NCI-H345 (cell line): ENCODE results near the gene TSHZ1.
A peak's percentile ranks its signal among the peaks of the same experiment; 100 is the strongest.

Experiments
- DNase-seq: peaks from one replicate; lab custom pipeline; 2025; lab: John Stamatoyannopoulos, UW

The TSHZ1 gene

GRCh38 chr18:75276818-75277609 lies 66.4 kb downstream of the TSHZ1 start:
- DNase-seq, result no peak

DNA sequence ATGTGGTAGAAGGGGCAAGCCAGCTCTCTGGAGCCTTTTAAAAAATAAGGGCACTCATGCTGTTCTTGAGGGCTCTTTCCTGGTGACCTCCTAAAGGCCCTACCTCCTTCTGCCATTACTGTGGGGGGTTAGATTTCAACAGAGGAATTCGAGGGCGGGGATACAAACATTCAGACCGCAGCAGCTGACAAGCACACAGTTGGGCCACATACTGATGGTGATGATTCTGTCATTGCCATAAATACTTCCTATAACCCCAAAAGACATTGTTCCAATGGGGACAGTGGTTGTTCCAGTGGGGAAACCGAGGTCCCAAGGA lies 67.0 kb downstream of the TSHZ1 start:
- DNase-seq, result no peak

DNA sequence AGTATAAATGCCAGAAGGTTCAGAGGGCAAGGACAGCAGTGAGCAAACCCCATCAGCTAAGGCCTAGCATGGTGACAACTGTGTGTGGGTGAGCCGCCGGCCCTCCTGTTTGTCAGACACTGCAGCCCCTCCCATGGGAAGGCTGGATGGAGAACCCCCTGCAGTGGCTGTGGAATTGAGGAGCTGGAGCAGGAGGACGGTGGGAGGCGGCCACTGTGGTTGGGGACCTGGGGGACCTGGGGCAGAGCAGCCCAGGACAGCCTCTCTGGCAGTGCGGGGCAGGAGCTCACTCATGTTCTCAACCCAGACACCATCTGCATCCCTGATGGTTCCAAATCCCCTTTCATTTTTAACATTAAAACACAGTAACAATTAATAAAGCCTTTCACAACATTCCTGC lies 68.8 kb downstream of the TSHZ1 start:
- no peak for DNase-seq

DNA sequence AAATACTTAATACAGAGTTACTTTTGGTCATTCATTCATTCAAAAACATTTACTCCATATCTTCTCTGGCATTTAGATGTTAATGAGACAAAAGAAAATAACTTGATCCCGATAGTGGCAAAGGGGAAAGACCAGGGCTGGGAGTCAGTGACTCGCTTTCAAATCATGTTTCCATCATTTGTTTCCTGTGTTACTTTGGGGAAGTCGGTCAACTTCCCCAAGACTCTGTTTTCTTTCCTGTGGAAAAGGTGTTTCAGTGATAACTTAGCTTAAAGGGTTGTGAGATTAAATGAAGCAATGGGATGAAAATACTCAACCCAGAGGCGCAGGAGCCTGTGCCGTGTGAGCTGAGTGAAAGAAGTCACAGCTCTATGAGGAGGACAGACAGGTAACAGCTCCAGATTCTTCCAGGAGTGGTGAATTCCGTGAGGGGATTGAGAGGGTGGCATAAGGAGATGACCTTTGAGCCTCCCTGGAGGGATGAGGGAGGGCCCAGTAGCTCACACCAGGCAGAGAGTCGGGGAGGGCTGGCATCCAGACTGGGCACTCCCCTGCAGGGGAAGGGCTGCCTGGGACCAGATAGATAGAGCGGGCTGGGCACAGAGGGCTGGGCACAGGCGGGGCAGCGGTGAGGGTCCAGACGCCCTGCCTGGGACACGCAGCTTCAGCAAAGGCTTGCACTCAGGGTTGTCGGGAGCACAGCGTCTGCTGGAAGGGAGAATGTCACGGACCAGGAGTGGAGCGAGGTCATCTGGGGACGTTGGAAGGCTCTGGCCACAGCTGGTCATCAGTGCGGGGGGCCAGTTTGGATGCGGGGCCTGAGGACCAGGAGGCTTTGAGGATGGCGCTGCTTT lies 70.1 kb downstream of the TSHZ1 start:
- no peak for DNase-seq

DNA sequence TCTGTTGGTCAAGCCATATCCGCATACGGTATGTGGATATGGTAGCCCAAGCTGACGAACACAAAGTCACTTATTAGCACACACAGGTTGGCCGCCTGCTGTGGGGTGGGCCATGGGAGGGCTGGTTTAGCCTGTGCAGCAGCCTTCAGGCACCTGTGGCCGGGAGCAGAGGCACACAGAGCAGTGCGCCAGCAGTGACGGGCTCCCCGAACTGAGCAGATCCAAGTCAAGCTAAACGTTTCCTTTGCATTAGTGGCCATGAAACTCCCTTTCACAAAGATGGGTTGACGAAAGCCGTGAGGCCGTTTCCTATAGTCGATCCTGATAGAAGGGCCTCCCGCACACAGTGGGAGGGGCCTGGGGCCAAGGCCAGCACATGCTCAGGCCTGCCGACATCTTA lies 72.1 kb downstream of the TSHZ1 start:
- no peak for DNase-seq

DNA sequence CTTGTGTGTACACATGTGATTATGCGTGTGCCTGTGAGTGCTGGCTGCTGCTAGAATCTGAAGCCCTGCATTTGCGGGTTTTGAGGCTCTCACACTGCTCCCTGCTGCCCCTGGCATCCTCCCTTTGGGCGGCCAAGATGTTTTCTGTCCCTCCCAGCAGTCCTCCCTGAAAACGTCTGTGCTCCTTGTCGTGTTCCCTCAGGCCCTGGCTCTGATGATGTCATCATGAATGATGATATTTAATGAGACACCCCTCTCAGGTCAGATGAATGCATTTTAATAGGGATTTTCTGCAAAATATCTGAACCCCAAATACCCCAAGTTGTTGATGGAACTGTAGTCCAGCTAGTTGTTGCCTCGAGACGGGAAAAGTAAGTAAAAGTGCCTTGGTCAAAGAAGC lies 73.1 kb downstream of the TSHZ1 start:
- no peak for DNase-seq

- DNase-seq, result no peak
Measured at GRCh38 chr18:75284566-75284965, 74.0 kb downstream of the TSHZ1 start.

- DNase-seq, result no peak
Measured at GRCh38 chr18:75285876-75286275, 75.3 kb downstream of the TSHZ1 start.

DNA sequence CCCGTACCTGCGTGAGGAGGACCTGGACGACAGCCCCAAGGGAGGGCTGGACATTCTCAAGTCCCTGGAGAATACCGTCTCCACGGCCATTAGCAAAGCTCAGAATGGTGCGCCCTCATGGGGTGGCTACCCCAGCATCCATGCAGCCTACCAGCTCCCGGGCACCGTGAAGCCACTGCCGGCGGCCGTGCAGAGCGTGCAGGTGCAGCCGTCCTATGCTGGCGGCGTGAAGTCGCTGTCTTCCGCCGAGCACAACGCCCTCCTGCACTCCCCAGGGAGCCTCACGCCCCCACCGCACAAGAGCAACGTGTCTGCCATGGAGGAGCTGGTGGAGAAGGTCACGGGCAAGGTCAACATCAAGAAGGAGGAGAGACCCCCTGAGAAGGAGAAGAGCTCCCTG lies 76.4 kb downstream of the TSHZ1 start:
- no peak for DNase-seq

- no peak for DNase-seq
Measured at GRCh38 chr18:75287700-75288099, 77.1 kb downstream of the TSHZ1 start.

- DNase-seq, result no peak
Measured at GRCh38 chr18:75289761-75290160, 79.2 kb downstream of the TSHZ1 start.

- DNase-seq, result peak; percentile 50
Measured at GRCh38 chr18:75290737-75291358, 80.3 kb downstream of the TSHZ1 start.

GRCh38 chr18:75291460-75291859 lies 80.9 kb downstream of the TSHZ1 start:
- no peak for DNase-seq

DNA sequence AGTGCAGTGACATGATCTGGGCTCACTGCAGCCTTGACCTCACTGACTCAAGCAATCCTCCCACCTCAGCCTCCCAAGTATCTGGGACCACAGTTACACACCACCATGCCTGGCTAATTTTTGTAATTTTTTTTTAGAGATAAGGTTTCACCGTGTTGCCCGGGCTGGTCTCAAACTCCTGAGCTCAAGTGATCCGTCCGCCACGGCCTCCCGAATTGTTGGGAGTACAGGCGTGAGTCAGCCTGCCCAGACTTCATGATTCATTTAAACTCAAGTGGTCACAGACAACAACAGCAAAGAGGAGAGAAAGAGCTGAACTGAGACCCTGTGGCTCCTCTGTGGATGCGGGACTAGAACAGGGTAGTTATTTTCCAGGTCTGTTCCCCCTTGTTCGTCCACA lies 83.0 kb downstream of the TSHZ1 start:
- DNase-seq, result peak; percentile 77

GRCh38 chr18:75297731-75298130 lies 87.1 kb downstream of the TSHZ1 start:
- no peak for DNase-seq

DNA sequence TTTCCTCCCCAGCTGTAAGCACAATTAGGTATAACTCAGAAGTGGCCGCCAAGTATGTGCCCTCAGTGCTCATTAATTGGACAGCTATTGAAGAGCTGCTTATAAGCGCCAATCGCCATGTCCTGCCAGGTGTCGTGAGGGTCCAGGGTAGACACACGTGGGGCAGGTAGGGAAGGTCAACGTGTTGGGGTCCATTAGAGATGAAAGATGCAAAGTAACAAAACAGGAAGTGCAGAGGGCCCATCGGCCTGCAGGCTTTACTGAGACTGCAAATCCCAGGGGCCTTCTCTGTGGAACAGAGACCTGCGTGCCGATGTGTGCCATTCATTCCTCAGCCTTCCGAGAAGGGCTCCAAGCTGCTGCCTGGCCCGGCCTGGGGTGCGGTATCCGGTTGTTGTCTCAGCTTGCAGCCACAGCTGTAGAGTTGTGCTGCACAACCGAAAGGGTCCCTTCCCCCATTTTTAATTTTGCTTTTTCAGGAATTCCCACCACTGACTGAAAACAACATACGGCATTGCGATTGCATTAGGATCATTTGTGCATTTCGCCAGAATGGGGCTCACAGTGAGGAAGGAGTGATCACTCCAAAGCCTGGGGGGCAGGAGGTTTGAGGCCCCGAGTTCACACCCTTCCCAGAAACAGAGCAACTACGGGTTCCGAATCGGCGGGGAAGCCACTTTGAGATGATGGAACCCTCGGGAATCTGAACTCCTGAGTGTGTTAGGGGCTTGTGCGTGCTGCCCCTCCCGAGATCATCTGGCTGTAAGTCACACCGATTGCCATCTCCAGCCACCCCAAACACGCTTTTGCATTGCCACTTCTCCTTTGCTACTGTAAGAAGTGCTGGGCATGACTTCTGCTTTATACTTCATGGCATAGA lies 94.3 kb downstream of the TSHZ1 start:
- DNase-seq, result no peak

- no peak for DNase-seq
Measured at GRCh38 chr18:75305984-75306383, 95.4 kb downstream of the TSHZ1 start.

GRCh38 chr18:75307530-75307929 lies 96.9 kb downstream of the TSHZ1 start:
- DNase-seq, result no peak

GRCh38 chr18:75309564-75309963 lies 99.0 kb downstream of the TSHZ1 start:
- no peak for DNase-seq

DNA sequence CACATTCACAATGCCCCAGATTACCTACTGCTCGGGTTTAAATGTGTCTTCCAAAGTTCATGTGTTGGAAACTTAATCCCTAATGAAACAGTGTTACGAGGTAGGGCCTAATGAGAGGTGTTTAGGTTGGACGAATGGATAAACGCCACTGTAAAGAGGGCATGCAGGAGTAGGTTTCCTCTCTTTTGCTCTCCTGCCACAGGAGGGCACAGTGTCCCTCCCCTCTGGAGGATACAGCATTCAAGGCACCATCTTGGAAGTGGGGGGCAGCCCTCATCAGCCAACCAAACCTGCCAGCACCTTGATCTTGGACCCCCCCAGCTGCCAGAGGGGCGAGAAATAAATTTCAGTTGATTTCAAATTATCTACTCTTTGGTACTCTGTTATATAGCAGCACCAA lies 103.5 kb downstream of the TSHZ1 start:
- DNase-seq, result no peak

- no peak for DNase-seq
Measured at GRCh38 chr18:75314606-75315005, 104.0 kb downstream of the TSHZ1 start.

- no peak for DNase-seq
Measured at GRCh38 chr18:75316223-75316622, 105.6 kb downstream of the TSHZ1 start.
